Suppressor macrophage treated with lipopolysaccharide for 4 hours (primary cell): ENCODE results near the gene DLG5.

ENCODE experiments used
- DNase-seq: peaks from one replicate; pipeline ENCODE4 v3.0.0-alpha.2; 2020

Gene DLG5

DNA sequence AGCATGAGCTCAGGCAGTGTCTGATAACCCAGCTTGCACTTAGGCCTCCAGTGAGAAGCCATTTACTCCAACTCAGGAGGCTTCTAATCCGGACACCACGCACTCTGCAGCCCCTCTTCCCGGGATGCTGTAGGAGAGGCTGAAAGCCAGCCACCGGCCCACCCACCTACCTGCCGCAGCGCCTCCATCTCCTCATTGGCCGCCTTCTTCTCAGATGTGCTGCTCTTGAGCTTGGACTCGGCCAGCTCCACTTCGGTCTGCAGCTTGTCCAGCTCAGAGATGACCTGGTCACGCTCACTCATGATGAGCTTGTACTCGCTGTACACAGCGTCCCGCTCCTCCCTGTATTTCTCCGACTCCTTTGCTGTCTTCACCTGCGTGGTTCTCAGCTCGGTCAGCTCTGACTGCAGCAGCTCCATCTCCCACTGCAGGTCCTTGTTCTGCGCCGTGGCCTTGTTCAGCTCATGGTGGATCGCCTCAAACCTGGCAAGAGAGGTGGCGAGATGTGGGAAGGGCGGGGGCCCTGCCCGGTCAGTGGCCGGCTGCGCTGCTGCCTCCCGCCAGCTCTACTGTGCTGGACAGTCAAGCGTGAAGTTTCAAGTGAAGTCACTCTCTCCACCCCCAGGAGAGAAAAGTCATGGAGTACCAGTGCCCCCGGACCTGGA, 84.7 kb downstream of the DLG5 start:
- DNase-seq: no peak

DNA sequence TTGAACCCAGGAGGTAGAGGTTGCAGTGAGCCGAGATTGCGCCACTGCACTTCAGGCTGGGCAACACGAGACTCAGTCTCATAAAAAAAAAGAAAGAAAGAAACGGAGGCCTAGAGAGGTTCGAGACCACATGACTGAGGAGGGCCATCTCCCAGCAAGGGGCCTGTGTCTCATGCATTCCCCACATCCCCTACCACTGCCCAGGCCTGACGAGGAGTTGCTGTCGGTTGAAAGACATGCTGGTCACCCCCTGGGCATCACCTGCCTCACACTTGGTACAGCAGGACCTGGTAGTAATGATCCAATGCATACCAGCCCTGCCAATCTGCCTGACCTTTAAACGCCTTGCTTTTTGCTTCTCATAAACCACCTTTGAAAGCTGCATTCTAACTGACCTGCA, 85.9 kb downstream of the DLG5 start:
- no peak for DNase-seq

DNA sequence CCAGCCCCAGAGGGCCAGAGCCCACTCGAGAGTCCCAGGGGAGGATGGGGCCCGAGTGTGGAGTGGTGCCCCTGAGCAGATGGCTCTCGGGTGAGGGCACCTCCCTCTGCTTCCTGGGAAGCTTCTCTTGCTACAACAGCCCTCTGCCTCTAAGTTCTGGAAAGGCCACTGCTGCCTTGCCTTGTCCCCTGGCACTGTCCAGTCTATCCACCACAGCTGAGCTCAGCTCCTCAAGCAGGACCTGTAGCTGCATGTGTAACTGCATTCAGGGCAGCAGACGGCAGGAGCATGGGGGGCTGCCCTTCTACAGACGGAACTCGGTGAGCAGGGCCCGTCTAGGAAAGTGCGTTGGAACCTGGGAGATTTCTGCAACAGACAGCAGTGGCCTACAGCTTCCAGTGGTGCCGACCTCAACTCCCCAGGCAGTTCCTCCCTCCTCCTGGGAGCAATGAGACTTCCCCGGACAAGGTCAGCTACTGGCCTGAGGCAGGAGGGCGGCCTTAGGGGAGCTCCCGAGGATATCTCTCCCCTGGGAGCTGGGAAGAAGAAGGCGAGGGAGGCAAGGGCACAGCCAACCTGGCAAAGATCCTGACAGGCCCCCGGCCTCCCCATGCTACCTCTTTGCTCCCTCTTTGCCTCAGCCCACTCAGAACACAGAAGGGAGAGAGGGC, 88.5 kb downstream of the DLG5 start:
- no peak for DNase-seq

DNA sequence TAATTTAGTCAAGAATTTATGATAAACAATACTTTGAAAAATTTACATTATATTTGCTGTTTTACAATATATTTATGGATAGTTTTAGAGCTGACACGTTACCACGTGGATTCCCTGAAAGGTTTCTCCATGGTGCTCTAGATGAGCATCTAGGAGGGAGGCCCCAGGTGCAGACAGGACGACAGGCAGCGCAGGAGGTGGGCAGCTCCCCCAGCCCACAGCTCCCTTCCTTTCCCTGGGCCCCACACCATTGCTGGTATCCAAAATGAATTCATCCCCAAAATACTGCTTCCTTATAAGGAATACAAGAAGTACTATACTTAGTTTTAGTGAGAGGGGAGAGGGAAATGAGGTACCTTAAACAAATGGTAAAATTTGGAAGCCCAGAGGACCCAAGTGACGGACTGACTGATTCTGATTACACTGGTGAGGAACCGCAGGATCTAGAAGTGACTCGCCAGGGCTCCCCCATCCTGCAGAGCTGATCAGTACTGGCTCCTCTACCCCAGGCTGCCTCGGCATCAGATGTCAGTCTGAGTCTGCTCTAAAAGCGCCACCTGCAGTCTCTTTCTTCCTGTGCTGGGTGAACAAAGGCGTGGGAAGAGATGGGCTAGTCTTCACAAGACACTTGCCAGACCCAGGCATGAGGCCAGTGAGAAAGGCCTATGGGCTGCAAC, 89.2 kb downstream of the DLG5 start:
- no peak for DNase-seq

DNA sequence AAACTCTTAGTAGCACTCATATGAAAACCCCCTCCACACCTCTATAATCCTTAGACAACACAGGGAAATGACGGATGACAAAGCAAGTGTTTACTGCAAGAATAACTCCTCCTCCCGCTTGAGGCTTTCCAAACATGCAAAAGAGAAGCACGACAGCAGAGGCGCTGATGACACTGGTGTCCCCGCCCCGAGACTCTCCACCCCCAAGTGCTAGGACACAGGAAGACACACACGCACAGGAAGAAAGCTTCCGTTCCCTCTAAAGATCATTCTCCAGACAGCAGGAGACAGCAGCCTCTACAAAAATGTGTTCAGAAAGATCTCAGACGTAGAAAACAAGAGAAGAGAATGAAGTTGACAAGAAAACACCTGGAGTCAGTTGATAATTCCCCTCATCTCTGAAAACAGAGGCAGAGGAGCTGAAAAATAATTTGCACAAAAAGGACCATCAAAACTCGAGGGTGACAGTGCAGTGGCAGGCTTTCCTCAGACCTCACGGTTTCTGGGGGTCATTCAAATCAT, 90.2 kb downstream of the DLG5 start:
- DNase-seq: peak; percentile 82

DNA sequence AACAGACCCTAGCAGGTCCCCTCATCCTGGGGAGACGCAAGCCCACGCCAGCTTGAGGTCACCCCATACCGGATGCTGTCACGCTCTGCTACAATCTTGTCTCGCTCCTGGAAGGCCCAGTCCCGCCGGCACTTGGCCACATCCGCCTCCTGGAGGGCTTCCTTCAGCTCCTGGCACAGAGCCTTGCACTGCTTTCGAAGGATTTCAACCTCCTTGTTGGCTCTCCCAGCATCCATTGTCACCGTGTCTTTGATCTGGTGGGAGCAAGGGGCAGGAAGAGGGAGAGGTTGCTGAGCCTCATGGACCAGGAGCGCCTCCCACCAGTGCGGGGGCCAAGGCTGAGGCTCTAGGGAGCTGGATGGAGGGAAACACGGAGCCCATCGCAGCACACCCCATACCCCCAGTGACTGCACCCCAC, 90.9 kb downstream of the DLG5 start:
- DNase-seq: no peak

DNA sequence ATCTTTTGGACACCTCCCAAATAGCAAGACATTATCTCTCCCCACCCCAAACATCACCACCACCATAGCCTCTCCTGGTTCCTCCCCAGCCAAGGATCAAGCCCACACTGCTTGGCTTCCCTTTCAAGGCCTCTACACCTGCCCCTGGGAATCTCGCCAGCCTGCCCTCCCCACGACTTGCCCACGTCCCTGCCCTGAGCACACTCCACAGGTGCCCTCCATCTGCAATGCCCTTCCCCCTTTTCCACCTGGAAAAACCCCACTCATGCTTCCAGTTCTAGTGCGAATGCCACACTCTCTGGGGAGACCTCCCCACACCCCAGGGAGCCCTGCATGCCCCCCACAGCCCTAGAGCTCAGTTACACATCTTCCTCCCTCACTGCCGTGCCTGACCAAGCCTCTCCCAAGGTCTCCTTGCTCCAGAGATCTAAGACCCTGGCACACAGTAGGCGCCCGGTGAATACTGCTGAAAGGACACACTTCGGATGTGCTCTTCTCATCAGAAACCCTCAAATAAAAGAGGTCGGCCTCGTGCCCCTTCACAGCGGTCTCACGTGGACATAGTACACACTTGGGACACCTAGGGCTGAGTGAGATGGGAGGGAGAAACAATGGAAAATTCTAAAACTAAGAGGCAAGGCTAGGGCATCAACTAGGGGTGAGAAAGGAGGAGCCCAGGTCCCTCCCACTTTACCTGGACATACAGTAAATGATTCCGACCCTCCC, 91.4 kb downstream of the DLG5 start:
- DNase-seq: no peak

DNA sequence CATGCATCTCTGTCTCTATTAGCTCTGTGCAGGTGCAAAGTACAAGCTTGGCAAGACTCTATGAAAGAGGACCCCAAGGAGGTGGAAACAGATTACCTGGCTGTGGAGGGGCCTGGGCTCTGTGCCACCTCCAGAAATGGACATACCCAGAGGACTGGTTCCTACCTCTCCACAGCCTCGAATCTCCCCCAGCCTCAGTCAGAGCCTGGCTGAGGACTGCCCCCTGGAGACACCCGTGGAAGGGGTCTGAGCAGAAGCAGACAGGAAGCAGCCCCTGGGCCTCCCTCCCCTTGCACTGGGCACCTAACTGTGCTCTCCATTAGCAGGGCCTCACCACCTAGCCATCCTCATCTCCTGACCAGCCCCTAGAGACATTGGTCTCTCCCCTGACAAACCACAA, 92.0 kb downstream of the DLG5 start:
- DNase-seq: no peak

DNA sequence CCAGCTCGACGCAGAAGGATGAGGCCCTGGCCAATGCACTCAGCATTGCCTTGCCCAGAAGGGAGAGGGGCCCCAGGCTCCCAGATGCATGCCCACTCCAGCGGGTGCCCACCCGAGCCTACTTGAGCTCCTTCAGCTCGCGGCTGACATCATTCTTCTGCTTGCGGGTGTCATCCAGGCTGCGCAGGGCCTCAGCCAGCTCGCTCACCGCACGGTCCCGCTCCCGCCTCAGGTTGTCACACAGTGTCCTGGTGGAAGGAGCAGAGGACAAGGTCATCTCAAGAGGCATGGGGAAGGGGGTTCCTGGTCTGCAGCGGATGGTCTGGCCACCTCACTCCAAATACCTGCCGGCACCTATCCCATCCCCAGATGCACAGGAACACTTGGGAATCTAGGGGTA, 92.8 kb downstream of the DLG5 start:
- no peak for DNase-seq

DNA sequence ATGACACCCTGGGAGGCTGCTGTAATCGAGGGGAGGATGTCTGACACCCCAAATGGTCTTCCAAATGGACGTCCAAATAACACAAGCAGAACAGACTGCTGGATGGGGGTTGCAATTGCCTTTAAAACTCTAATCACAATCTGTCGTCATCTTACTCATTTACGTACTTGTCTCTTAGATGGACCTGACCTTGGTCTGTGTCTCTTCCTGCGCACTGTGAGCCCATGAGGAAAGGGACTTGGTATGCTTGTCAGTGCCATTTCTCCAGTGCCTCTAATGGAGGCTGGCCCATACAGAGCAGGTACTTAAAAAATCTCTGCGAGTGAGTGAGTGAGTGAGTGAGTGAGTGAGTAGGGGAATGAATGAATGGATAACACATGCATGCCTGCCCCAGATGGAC, 93.3 kb downstream of the DLG5 start:
- no peak for DNase-seq

DNA sequence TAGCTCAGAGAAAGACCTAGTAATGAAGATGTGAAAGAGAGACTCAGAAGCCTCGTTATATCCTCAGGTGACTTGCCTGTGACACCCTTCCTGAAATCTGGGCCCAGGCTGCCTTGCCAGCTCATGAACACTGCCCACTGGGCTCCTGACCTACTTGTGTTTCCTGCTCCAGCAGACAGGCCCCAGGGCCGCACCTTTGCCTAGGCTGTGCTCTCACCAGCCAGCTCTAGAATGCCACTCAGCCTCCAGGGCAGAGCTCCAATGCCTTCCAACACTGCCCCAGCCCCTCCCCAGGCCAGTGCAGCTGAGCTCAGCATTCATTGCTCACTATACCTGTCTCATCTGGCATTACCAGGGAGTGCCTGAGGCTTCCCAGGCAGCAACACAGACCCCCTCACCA, 94.3 kb downstream of the DLG5 start:
- no peak for DNase-seq

DNA sequence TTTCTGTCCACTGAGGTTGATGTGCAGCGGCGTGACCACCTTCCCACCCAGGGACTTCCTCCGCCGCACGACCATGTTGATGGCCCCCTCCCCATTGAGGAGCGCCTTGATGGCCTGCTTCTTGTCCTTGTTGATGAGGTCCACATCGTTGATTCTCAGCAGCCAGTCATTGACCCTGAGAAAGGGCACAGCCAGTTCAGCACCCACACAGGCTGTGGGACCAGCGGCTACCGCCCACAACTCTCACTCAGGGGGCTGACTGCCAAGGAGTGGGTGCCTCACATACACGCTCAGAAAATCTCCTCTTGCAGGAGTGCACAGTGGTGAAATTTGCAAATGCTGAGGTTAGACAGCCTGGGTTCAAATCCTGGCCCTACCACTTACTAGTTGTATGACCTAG, 97.2 kb downstream of the DLG5 start:
- DNase-seq: no peak

DNA sequence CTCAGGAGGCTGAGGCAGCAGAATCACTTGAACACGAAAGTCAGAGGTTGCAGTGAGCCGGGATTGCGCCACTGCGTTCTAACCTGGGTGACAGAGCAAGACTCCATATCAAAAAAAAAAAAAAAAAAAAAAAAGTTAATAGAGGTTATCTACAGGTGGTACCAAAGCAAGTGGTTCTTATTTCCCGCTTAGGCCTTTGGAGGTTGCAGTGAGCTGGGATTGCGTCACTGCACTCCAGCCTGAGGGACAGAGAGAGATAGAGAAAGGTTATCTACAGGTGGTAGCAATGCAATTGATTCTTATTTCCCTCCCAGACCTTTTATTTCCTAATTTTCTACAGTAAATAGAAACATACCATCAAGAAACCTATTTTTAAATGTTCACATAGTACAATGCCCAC, 98.2 kb downstream of the DLG5 start:
- no peak for DNase-seq

DNA sequence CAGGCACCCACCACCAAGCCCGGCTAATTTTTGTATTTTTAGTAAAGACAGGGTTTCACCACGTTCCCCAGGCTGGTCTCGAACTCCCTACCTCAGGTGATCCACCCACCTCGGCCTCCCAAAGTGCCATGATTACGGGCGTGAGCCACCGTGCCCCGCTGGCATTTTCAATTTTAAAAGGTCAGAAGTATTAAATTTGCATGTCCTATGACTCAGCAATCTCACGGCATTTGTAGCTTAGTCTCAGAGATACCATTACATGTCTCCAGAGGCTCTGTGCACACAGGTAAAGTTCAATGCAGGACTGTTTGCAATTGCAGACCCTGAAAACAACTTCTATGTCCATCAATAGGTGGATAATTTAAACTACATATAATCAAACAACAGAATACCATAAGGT, 99.2 kb downstream of the DLG5 start:
- DNase-seq: no peak

DNA sequence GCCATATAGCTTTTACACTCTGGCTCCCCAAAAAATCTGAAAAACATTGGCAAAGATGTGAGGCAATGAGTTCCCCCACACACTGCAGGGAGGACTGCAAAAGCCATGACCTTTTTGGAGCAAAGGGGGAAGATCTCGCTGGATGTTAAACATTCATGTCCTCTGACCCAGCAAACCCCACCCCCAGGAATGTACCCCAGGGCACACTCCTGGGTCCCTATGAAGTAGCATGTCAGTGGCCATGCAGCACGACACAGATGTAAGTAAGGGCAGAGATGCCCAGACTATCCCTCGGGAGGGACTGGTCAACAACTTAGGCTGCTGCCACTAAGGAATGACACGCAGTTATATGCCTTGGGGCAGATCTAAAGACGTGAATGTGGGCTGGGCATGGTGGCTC, 100.6 kb downstream of the DLG5 start:
- DNase-seq: no peak

DNA sequence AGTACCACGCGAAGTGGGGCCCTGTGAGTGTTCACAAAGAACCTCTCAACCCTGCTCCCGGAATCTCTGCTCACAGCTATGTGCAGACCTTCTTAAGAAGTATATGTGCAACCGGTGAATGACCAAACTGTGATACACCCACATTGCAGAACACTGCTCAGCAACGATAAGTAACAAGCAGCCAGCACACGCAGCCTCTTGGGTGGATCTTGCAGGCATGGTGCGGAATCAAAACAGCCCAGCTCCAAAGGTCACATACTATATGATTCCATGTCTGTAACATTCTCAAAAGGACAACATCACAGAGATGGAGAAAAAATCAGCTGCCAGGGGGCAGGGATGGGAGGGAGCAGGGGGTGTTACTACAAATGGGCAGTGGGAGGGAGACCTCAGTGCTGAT, 101.6 kb downstream of the DLG5 start:
- no peak for DNase-seq

DNA sequence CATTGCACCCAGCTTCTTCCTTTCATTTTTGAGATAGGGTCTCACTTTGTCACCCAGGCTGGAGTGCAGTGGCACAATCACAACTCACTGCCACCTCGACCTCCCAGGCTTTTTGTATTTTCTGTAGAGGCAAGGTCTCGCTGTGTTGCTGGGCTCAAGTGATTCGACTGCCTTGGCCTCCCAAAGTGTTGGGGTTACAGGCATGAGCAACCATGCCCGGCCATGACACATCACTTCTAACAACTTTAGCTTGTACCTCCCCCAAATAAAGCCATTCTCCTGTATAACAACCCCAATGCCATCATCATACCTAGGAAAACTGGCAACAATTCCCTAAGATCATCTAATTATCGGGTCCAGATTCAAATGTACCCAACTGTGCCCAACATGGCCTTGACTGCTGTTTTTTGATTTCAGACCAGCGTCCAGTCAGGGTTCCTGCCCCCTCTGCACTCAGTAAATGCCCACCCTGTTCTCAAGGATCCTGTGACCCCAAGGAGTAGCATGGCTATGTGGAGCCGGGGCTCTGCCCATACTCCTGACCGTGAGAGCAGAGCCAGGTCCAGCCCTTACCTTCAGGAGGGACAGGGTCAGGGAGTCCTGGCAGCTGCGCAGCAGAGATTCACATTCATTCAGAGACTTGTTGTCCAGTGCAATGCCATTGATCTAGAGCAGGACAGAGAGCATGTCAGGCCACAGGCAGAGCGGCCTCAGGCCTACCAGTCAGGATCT, 102.6 kb downstream of the DLG5 start:
- no peak for DNase-seq

DNA sequence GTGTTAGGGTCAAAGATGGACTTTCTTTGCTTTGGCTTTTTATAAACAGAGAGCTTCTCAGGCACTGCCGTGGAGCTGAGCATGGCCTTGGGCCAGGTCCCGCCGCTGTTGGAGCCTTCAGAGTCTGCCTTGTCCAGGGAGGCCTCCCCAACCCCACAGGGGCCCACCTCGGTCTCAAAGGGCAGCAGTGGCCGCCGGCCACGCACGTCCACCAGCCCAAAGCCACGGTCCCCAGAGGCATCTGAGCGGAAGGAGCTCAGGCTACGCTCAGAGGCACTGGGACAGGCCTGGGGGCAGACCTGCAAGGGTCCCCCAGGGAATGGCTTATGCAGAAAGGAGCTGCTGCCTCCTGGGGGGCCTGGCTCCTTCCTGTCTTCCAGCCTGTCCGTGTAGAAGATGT, 105.0 kb downstream of the DLG5 start:
- no peak for DNase-seq

DNA sequence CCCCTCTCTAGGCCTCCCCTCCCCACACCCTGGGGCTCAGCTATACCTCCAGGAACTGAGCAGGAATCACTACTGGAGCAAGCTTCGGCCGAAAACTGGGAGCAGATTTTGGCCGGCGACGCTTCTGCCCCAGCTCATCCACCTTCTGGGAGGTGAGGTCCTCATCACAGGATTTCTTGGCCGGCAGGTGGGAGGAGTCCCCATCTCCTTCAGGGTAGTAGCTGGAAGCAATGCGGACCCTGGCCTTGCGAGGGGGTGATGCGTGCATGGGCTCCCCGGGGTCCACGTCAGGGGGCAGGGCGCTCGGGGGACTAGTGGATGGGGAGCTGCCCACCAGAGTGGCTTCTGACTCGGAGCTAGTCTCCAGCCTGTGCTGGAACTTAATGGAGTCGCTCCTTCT, 105.5 kb downstream of the DLG5 start:
- DNase-seq: no peak

DNA sequence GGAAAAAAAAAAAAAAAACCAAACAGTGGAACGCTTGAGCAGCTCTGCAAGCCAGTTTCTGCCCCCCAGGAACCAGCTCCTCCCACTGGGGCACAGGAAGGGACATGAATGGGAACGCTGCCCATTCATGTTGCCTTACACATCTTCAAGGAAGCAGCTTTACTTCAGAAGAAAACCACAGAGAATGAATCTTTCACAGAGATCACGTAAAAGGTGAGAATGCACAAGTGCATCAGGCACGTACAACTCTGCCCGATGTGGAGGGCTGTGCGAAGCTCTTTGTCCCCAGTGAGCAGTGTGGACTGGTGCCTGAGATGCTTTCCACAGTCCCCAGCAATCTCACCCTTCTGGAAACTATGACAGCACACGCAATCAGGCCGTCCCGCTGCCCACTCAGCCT, 106.2 kb downstream of the DLG5 start:
- no peak for DNase-seq

DNA sequence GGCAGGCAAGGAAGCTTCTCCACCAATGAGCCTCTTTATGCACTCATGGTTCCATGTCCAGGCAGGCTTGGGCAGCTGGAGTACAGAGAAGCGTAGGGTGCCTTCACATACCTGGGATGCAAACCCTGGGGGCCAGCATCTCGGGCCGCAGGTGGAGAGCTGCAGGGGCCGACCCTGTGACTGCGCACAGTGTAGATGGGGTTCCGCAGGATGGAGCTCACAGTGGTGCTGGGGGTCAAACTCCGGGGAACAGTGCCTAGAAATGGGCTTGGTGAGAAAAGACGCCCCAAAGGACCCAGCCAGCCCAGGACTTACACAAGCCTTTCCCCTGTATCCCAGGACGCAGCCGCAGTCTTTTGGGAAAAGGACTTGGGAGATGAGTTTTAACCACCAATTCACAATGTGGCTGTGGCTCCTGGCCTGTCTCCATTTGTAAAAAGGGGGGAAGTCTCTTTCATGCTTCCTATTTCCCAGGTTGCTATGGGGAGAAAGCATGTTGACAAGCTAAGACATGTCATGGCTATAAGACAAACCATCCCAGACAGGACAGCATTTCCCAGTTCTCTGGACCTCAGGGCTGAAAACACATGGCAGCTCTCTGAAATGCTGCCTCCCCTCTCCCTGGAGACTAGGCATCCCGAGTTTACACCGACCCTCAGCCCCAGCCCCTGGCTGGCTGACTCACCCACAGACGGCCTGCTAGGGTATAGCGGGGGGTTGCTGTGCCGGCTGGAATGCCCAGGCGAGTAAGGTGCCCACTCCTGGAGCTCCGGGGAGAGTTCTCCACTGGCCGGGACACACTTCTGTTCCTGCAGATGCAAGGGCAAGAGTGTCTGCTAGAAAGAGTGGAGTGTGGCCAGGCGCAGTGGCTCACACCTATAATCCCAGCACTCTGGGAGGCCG, 107.1 kb downstream of the DLG5 start:
- DNase-seq: no peak

DNA sequence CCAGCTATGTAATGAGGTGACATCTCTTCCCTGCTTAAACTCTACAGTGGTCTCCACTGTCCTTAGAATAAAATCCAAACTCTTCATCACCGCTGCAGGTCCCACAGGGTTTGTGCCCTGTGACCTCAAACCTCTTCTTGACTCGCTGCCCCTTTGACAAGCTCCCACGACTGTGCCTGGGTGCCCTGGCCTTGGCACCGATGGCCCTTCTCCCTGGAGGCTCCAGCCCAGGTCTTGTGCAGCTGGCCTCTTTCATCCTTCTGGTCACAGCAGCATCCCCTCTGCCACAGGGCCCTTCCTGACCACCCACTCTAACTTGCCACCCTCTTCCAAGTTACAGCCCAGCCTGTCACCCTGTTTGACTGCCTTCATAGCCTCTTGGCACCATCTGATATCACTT, 108.2 kb downstream of the DLG5 start:
- no peak for DNase-seq
